ENCODE measurements around the gene POC1B.

- TF ChIP-seq CTCF (IDR thresholded peaks at IDR 0.05; ENCODE audit: extremely low read depth in 1 of 2, insufficient read depth in 1 of 2, low read depth in 1 of 2, low read length in 2 of 2): no peak
- no peak for TF ChIP-seq FOS (IDR thresholded peaks at IDR 0.05; ENCODE audit: borderline replicate concordance, insufficient read depth, low read length)
- no peak for TF ChIP-seq MYC (IDR thresholded peaks at IDR 0.05; ENCODE audit: low read depth, low read length)
- TF ChIP-seq POLR2A (IDR thresholded peaks at IDR 0.05; ENCODE audit: low read depth, low read length): no peak
- TF ChIP-seq EZH2 (IDR thresholded peaks at IDR 0.05; ENCODE audit: borderline replicate concordance, low read depth, low read length, severe bottlenecking): no peak
- TF ChIP-seq GATA2 (IDR thresholded peaks at IDR 0.05; ENCODE audit: insufficient read depth, insufficient read length, low read depth, low read length): no peak
Measured at GRCh38 chr12:89382328-89382727, 143.5 kb downstream of the POC1B start.

All from endothelial cell of umbilical vein (primary cell).